Upper lobe of right lung (tissue), 1 donor: Measurements from ENCODE around the gene PRR15. TPM values are rescaled to one million over a fixed set of nuclear protein-coding genes. Genes with fewer than 3 reads are reported as not detected.
A peak's percentile ranks its signal among the peaks of the same experiment; 100 is the strongest.

ENCODE experiments used
- ATAC-seq: fragments of 200-7000 bp; cut with Tn5 transposase; one replicate; pipeline ENCODE4 v1.9.1; 2020; ENCODE audit warnings: mild to moderate bottlenecking, moderate library complexity
- DNase-seq: peaks from one replicate; pipeline ENCODE4 v3.0.0-alpha.2; 2020
- H3K27ac ChIP-seq: fragments of 200-600 bp; one replicate; pipeline ENCODE4 v1.8.0; 2022
- H3K27me3 ChIP-seq: fragments of 200-600 bp; one replicate; pipeline ENCODE4 v1.8.0; 2022; ENCODE audit warnings: mild to moderate bottlenecking
- H3K36me3 ChIP-seq: fragments of 200-600 bp; one replicate; pipeline ENCODE4 v1.8.0; 2022
- H3K4me1 ChIP-seq: fragments of 200-600 bp; one replicate; pipeline ENCODE4 v1.8.0; 2022
- H3K4me3 ChIP-seq: fragments of 200-600 bp; one replicate; pipeline ENCODE4 v1.8.0; 2022; ENCODE audit warnings: mild to moderate bottlenecking
- H3K9me3 ChIP-seq: fragments of 200-600 bp; one replicate; pipeline ENCODE4 v1.8.0; 2022
- intact Hi-C: fragments of 100-400 bp; cut with DNase I; formaldehyde crosslinking; loops from one replicate; pipeline ENCODE4 v1.11.0; 2022
- total RNA-seq: library from RNA; stranded (reverse); fragmentation: NEBNext Ultra II Directional; extraction: Animal tissue kit (Norgen Biotek cat#: 25700); gene quantifications from one replicate; pipeline ENCODE4 v1.2.1, GENCODE V29; 2021
- TF ChIP-seq, protein P1 (sequence below): fragments of 200-600 bp; IDR thresholded peaks from one replicate; pipeline ENCODE4 v1.8.0; 2022; ENCODE audit warnings: antibody characterized with exemption
- donor health status: DM: no; HTN: yes; CAD: no; lungs with severe emphysema.

Gene PRR15
- total RNA-seq, 1 donor from 2014 or later: 2.1 TPM

DNA sequence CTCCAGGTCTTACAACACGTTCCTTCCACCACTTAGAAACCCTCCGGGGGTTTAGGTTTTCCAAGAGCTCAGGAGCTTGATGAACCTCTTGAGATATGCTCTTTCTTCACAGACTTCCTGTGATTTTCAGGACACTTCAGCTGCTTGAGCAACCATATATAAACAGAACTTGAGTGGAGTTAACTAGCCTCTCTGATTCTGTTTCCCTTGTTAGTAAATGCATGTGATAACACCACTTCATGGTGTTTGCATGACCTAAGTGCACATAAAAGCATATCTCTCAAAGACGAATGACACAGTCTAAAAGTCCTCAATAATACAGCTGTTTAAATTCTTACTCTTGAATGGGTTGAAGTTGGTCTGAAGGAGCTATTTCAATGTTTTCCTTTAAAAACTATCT is 9.9 kb downstream of the PRR15 start:
- intact Hi-C loops: no loop called here
- no peak overlapping the region for H3K4me3 ChIP-seq
- H3K4me1 ChIP-seq: no peaks in the 10 kb centered on the region
- no peak for DNase-seq
- TF ChIP-seq, protein P1, sequence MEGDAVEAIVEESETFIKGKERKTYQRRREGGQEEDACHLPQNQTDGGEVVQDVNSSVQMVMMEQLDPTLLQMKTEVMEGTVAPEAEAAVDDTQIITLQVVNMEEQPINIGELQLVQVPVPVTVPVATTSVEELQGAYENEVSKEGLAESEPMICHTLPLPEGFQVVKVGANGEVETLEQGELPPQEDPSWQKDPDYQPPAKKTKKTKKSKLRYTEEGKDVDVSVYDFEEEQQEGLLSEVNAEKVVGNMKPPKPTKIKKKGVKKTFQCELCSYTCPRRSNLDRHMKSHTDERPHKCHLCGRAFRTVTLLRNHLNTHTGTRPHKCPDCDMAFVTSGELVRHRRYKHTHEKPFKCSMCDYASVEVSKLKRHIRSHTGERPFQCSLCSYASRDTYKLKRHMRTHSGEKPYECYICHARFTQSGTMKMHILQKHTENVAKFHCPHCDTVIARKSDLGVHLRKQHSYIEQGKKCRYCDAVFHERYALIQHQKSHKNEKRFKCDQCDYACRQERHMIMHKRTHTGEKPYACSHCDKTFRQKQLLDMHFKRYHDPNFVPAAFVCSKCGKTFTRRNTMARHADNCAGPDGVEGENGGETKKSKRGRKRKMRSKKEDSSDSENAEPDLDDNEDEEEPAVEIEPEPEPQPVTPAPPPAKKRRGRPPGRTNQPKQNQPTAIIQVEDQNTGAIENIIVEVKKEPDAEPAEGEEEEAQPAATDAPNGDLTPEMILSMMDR: no peak
- H3K9me3 ChIP-seq: peaks cover 7% of the 10 kb centered on the region
- peaks cover 40% of the 10 kb centered on the region for H3K27me3 ChIP-seq
- H3K27ac ChIP-seq: no peak overlapping the region
- peak; percentile 76 for ATAC-seq
- H3K36me3 ChIP-seq: no peaks in the 10 kb centered on the region

DNA sequence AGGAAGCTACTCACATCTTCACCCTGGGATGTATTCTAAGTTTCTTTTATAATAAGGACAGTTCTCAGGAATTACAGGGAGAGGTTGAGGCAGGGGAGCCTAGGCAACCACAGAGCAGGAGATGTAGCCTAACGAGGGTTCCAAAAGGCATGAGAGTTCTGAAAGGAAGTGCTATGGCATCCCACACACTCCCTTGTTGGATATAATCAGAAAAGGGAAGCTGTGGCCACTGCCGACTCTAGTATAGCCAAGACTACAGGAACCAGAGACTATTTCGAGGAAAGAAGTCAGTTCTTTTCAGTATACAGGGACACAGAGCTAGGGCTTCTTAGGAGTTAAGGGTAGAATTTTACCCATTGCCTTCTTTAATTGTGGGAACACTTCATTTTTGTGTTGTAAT is 11.0 kb downstream of the PRR15 start:
- H3K4me1 ChIP-seq: no peaks in the 10 kb centered on the region
- peak; percentile 85 for ATAC-seq
- intact Hi-C loops: no loop called here
- TF ChIP-seq, protein P1: no peak
- no peaks in the 10 kb centered on the region for H3K36me3 ChIP-seq
- H3K27ac ChIP-seq: no peak overlapping the region
- H3K4me3 ChIP-seq: no peak overlapping the region
- peaks cover 10% of the 10 kb centered on the region for H3K9me3 ChIP-seq
- H3K27me3 ChIP-seq: peaks cover 30% of the 10 kb centered on the region
- DNase-seq: no peak

DNA sequence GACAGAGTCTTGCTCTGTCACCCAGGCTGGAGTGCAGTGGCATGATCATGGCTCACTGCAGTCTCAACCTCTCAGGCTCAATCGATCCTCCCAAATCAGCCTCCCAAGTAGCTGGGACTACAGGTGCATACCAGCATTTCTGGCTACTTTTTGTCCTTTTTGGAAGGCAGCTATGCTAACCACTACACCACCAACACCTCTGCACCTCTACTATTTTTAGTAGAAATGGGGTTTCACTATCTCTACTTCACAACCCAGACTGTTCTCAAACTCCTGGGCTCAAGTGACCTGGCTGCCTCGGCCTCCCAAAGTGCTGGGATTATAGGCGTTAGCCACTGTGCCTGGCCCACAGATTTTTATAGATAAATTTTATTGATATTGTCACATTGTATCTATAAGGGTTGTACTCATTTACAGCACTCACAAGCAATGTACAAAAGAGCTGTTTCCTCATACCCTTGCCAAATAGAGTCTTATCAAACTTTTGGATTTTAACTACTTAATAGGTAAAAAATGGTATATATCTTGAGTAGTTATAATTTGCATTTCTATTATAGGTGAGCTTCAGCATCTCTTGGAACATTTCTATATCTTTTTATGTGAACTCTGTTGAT is 23.7 kb downstream of the PRR15 start:
- no peak for DNase-seq
- TF ChIP-seq, protein P1: no peak
- no peak overlapping the region for H3K4me3 ChIP-seq
- H3K27ac ChIP-seq: no peak overlapping the region
- intact Hi-C loops: no loop called here
- H3K27me3 ChIP-seq: no peaks in the 10 kb centered on the region
- no peak for ATAC-seq
- H3K36me3 ChIP-seq: no peaks in the 10 kb centered on the region
- H3K4me1 ChIP-seq: no peaks in the 10 kb centered on the region
- no peaks in the 10 kb centered on the region for H3K9me3 ChIP-seq

DNA sequence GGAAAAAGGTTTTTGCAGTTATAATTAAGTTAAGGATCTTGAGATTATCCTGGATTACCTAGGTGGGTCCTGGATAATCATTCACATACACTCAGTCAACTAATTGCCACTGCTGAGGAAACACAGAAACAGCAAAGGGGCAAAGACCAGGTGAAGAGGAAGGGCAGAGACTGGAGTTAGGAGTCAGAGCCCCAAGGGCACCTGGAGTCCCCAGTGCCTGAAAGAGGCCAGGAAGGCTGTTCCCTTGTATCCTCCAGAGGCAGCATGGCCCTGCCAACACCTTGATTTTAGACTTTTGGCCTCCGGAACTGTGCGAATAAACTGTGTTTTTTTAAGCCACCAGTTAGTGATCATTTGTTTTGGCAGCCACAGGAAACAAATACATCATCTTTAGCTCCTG is 24.6 kb downstream of the PRR15 start:
- Histone ChIP-seq H3K9me3 (no peaks in the 10 kb centered on the region), H3K4me1 (no peaks in the 10 kb centered on the region), H3K36me3 (no peaks in the 10 kb centered on the region), H3K4me3 (no peak overlapping the region), H3K27me3 (no peaks in the 10 kb centered on the region), H3K27ac (no peak overlapping the region)
- ATAC-seq (no peak), DNase-seq (no peak)
- intact Hi-C loops: no loop called here
- TF ChIP-seq, protein P1: no peak

DNA sequence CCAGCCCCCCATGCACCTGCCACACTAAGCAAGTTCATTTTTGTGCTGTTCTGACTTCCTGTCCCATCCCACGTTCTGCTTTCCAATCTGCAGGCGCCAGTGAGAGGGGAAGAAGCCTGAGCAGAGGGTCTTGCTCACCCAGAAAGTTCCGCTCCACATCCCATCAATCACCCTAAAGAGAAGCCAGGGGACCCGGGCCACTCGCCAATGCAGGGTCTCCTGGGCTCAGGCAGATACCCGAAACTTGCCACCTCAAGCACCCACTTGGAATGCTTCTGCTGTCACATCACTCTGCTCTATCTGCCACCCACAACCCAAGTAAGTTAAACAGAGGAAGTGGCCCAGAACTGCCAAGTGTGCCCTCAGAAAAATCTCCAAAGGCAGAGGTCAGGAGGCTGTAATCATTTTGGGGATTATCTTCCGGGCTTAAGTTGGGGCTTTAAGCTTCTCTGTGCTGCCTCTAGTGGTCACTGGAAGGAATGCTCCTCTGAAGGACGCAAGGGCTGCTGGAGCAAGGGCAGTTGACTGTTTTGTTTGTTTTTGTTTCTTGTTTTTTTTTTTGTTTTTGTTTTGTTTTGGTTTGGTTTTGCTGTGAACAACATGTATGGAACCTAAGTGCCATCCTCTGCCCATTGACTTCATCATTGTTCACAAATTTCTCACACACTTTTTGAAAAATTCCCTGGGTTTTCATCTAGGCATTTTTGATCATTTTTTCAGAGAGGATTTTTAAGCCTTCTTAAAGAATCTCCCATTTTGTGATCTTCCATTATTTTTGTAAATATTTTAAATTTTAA is 25.5 kb downstream of the PRR15 start:
- H3K9me3 ChIP-seq: no peaks in the 10 kb centered on the region
- ATAC-seq (peak; percentile 94), DNase-seq (no peak)
- no peak overlapping the region for H3K27ac ChIP-seq
- intact Hi-C loops: no loop called here
- H3K4me1 ChIP-seq: no peaks in the 10 kb centered on the region
- no peaks in the 10 kb centered on the region for H3K36me3 ChIP-seq
- no peaks in the 10 kb centered on the region for H3K27me3 ChIP-seq
- H3K4me3 ChIP-seq: no peak overlapping the region
- TF ChIP-seq, protein P1: peak; percentile 89
